ENCODE measurements around the gene GAL3ST2. TPM values are rescaled to one million over a fixed set of nuclear protein-coding genes. Genes with fewer than 3 reads are reported as not detected.

Gene GAL3ST2
- total RNA-seq, 2 donors from 2014 or later, result 2.4 TPM; not detected in 1

- no peaks in the 10 kb centered on the region for H3K9me3 ChIP-seq
- WGBS, result 91% methylated on average over 13 of the region's 21 CpGs
- H3K27me3 ChIP-seq (replicated peaks; ENCODE audit: insufficient read depth), result no peaks in the 10 kb centered on the region
- H3K27ac ChIP-seq, result no peak overlapping the region
- H3K4me1 ChIP-seq (replicated peaks), result no peaks in the 10 kb centered on the region
- H3K4me3 ChIP-seq, result no peak overlapping the region
- H3K36me3 ChIP-seq, result peaks cover 8 to 18% of the 10 kb centered on the region in 2 donors
- no peak for TF ChIP-seq POLR2A (IDR thresholded peaks at IDR 0.05)
- no peak for TF ChIP-seq CTCF (IDR thresholded peaks at IDR 0.05)
- TF ChIP-seq POLR2AphosphoS5 (IDR thresholded peaks at IDR 0.05), result no peak
- DNase-seq (ENCODE audit: low spot score), result no peak
- intact Hi-C loops (cut with DNase I), result no loop called here
Observed at GRCh38 chr2:241752689-241753276, 23.8 kb upstream of the GAL3ST2 start.

DNA sequence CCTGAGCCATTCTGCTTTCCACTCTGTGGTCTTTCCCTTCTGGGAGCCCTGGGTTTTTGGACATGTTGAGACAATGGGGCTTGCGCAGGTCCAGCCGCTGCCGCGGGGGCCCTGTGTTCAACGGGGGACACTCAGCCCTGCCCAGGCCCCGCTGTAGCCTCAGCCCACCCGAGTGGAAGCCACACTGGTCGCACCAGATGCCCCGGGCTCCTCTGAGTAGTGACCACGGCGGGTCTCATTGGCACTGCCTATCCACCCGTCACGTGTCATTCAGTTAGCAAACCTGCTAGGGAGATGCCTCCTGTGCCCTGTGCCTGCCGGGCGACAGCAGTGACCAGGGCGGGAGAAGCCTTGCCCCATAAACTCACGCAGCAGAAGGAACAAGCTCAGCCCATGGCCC is 23.1 kb upstream of the GAL3ST2 start:
- Histone ChIP-seq H3K9me3 (no peaks in the 10 kb centered on the region), H3K27ac (no peak overlapping the region), H3K36me3 (peaks cover 8 to 18% of the 10 kb centered on the region in 2 donors), H3K4me3 (no peak overlapping the region), H3K27me3 (replicated peaks; ENCODE audit: insufficient read depth) (no peaks in the 10 kb centered on the region), H3K4me1 (replicated peaks) (no peaks in the 10 kb centered on the region)
- WGBS, result 89% methylated on average over 17 of the region's 17 CpGs
- TF ChIP-seq CTCF (IDR thresholded peaks at IDR 0.05) (no peak), POLR2AphosphoS5 (IDR thresholded peaks at IDR 0.05) (no peak), POLR2A (IDR thresholded peaks at IDR 0.05) (no peak)
- DNase-seq (ENCODE audit: low spot score), result no peak
- intact Hi-C loops (cut with DNase I), result no loop called here

DNA sequence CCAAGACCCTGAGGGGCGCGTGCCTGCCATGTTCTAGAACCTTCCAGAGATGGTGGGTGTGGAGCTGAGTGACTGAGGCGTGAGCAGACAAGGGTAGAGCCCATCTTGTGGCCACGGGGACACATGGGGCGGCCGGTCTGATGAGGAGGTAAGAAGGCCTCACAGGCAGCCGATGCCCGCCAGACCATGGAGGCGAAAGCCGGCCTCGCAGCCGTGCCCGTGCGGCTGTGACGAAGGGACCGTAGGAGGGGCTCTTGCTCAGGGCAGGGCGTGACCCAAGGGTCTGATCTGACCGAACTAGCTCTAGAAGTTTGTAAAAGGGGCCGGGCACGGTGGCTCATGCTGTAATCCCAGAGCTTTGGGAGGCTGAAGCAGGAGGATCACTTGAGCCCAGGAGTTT is 22.6 kb upstream of the GAL3ST2 start:
- Histone ChIP-seq H3K4me3 (no peak overlapping the region), H3K4me1 (replicated peaks) (no peaks in the 10 kb centered on the region), H3K36me3 (peaks cover 8 to 14% of the 10 kb centered on the region in 2 donors), H3K27me3 (replicated peaks; ENCODE audit: insufficient read depth) (no peaks in the 10 kb centered on the region), H3K27ac (no peak overlapping the region), H3K9me3 (no peaks in the 10 kb centered on the region)
- no peak for DNase-seq (ENCODE audit: low spot score)
- TF ChIP-seq POLR2A (IDR thresholded peaks at IDR 0.05), result no peak
- no peak for TF ChIP-seq POLR2AphosphoS5 (IDR thresholded peaks at IDR 0.05)
- intact Hi-C loops (cut with DNase I), result no loop called here
- WGBS, result 94% methylated on average over 20 of the region's 20 CpGs

DNA sequence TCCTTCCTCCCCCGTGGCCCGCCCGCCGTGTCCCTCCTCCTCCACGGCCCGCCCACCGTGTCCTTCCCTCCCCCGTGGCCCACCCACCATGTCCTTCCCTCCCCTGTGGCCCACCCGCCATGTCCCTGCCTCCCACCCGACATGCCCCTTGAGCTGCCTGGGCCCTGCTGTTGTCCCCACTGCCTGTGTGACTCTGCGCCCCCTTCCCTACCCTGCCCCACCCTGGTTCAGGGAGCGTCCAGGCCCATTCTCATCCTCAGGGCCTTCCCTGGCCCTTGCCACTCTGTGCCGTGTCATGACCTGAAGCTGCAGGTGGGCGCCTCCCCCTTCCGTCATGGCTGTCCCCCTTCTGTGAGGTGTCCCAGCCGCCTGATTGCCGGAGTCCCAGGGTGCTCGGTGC is 21.5 kb upstream of the GAL3ST2 start:
- intact Hi-C loops (cut with DNase I), result no loop called here
- Histone ChIP-seq H3K27me3 (replicated peaks; ENCODE audit: insufficient read depth) (no peaks in the 10 kb centered on the region), H3K4me1 (replicated peaks) (no peaks in the 10 kb centered on the region), H3K36me3 (peaks cover 8 to 10% of the 10 kb centered on the region in 2 donors), H3K27ac (no peak overlapping the region), H3K4me3 (no peak overlapping the region), H3K9me3 (no peaks in the 10 kb centered on the region)
- no peak for DNase-seq (ENCODE audit: low spot score)
- WGBS, result 83% methylated on average over 16 of the region's 18 CpGs
- TF ChIP-seq POLR2AphosphoS5 (IDR thresholded peaks at IDR 0.05) (no peak), POLR2A (IDR thresholded peaks at IDR 0.05) (no peak), CTCF (IDR thresholded peaks at IDR 0.05) (no peak)

DNA sequence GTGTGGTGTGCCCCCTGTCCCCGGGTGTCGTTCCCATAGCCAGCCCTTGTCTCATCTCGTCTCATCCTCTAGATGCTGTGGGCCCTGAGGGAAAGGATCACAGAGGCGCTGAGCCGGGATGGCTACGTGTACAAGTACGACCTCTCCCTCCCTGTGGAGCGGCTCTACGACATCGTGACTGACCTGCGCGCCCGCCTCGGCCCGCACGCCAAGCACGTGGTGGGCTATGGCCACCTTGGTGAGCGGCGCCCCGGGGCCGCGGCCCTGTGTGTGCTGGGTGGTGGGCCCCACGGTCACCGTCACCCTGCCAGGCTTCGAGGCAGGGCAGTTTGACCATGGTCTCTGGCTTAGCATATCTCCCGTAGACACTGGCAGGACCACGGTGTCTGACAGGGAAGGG is 20.8 kb upstream of the GAL3ST2 start:
- intact Hi-C loops (cut with DNase I), result no loop called here
- Histone ChIP-seq H3K27ac (no peak overlapping the region), H3K27me3 (replicated peaks; ENCODE audit: insufficient read depth) (no peaks in the 10 kb centered on the region), H3K9me3 (no peaks in the 10 kb centered on the region), H3K4me1 (replicated peaks) (no peaks in the 10 kb centered on the region), H3K4me3 (no peak overlapping the region), H3K36me3 (peaks cover 8 to 10% of the 10 kb centered on the region in 2 donors)
- no peak for DNase-seq (ENCODE audit: low spot score)
- 93% methylated on average over 27 of the region's 27 CpGs for WGBS
- no peak for TF ChIP-seq POLR2AphosphoS5 (IDR thresholded peaks at IDR 0.05)
- TF ChIP-seq POLR2A (IDR thresholded peaks at IDR 0.05), result no peak
- TF ChIP-seq CTCF (IDR thresholded peaks at IDR 0.05), result no peak
